Left ventricle myocardium inferior (tissue), 1 donor: ENCODE data around the gene NIP7. TPM values are rescaled to one million over a fixed set of nuclear protein-coding genes. Genes with fewer than 3 reads are reported as not detected.

Experiments used
- DNase-seq: peaks from one replicate; pipeline ENCODE4 v3.0.0-alpha.2; 2020
- H3K27ac ChIP-seq: fragments of 200-600 bp; replicated peaks from 2 replicates; pipeline ENCODE4 v1.8.0; 2021
- H3K27me3 ChIP-seq: fragments of 200-600 bp; 2 replicates; pipeline ENCODE4 v1.8.0; 2021; ENCODE audit warnings: low read depth
- H3K36me3 ChIP-seq: fragments of 200-600 bp; 2 replicates; pipeline ENCODE4 v1.8.0; 2021
- H3K4me1 ChIP-seq: fragments of 200-600 bp; 2 replicates; pipeline ENCODE4 v1.8.0; 2021
- H3K4me3 ChIP-seq: fragments of 200-600 bp; 2 replicates; pipeline ENCODE4 v1.8.0; 2021; ENCODE audit warnings: mild to moderate bottlenecking, moderate library complexity
- H3K9me3 ChIP-seq: fragments of 200-600 bp; replicated peaks from 2 replicates; pipeline ENCODE4 v1.8.0; 2021
- intact Hi-C: fragments of 100-400 bp; cut with micrococcal nuclease; formaldehyde crosslinking; loops from one replicate; pipeline ENCODE4 v1.11.0; 2022
- total RNA-seq: library from RNA; stranded (reverse); fragmentation: NEBNext Ultra II Directional; extraction: Animal tissue kit (Norgen Biotek cat#: 25700); gene quantifications from one replicate; pipeline ENCODE4 v1.2.1, GENCODE V29; 2021
- TF ChIP-seq, protein P1 (sequence below): fragments of 200-600 bp; IDR thresholded peaks from 2 replicates; pipeline ENCODE4 v1.8.0; 2021; ENCODE audit warnings: antibody characterized with exemption, mild to moderate bottlenecking, borderline replicate concordance
- donor health status: DM: no; HTN: yes; CAD: no; lungs with severe emphysema.

The NIP7 gene
- total RNA-seq, 1 donor from 2014 or later, result 8.2 TPM

GRCh38 chr16:69319826-69320739 is 19.5 kb upstream of the NIP7 start:
- Histone ChIP-seq H3K36me3 (peaks cover 98% of the 10 kb centered on the region), H3K4me1 (peaks cover 19% of the 10 kb centered on the region), H3K27ac (no peak overlapping the region), H3K9me3 (no peaks in the 10 kb centered on the region), H3K4me3 (no peak overlapping the region), H3K27me3 (no peaks in the 10 kb centered on the region)
- TF ChIP-seq, protein P1, sequence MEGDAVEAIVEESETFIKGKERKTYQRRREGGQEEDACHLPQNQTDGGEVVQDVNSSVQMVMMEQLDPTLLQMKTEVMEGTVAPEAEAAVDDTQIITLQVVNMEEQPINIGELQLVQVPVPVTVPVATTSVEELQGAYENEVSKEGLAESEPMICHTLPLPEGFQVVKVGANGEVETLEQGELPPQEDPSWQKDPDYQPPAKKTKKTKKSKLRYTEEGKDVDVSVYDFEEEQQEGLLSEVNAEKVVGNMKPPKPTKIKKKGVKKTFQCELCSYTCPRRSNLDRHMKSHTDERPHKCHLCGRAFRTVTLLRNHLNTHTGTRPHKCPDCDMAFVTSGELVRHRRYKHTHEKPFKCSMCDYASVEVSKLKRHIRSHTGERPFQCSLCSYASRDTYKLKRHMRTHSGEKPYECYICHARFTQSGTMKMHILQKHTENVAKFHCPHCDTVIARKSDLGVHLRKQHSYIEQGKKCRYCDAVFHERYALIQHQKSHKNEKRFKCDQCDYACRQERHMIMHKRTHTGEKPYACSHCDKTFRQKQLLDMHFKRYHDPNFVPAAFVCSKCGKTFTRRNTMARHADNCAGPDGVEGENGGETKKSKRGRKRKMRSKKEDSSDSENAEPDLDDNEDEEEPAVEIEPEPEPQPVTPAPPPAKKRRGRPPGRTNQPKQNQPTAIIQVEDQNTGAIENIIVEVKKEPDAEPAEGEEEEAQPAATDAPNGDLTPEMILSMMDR, result no peak
- no peak for DNase-seq
- intact Hi-C loops, result no loop called here

GRCh38 chr16:69320740-69321073 is 18.9 kb upstream of the NIP7 start:
- Histone ChIP-seq H3K27ac (no peak overlapping the region), H3K9me3 (no peaks in the 10 kb centered on the region), H3K36me3 (peaks cover 99% of the 10 kb centered on the region), H3K4me3 (no peak overlapping the region), H3K4me1 (peaks cover 18% of the 10 kb centered on the region), H3K27me3 (no peaks in the 10 kb centered on the region)
- intact Hi-C loops, result no loop called here
- TF ChIP-seq, protein P1, result no peak
- no peak for DNase-seq

GRCh38 chr16:69321080-69321479 is 18.5 kb upstream of the NIP7 start:
- TF ChIP-seq, protein P1, result no peak
- no peak for DNase-seq
- Histone ChIP-seq H3K4me1 (peaks cover 19% of the 10 kb centered on the region), H3K27me3 (no peaks in the 10 kb centered on the region), H3K27ac (no peak overlapping the region), H3K9me3 (no peaks in the 10 kb centered on the region), H3K4me3 (no peak overlapping the region), H3K36me3 (peaks cover 99% of the 10 kb centered on the region)
- intact Hi-C loops, result no loop called here

DNA sequence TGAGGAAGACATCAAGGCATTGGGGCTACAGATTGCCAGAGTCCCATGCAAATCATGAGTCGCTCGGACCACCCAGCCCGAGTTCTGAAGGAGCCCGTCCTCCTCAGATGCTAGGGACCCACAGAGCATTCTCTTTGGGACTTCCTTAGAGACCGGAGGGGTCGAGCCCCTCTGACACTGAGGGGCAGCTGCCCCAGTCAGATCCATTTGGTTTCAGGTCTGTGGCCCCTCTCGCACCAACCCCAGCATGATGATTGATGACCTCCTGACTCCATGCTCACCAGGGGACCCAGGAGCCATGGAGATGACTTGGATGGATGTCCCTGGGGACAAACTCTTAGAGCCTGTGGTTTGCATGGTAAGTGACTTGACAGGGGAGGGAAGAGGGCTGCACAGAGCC is 17.2 kb upstream of the NIP7 start:
- Histone ChIP-seq H3K9me3 (no peaks in the 10 kb centered on the region), H3K4me1 (peaks cover 32% of the 10 kb centered on the region), H3K36me3 (peaks cover 87% of the 10 kb centered on the region), H3K27ac (no peak overlapping the region), H3K27me3 (no peaks in the 10 kb centered on the region), H3K4me3 (no peak overlapping the region)
- TF ChIP-seq, protein P1, result no peak
- no peak for DNase-seq
- intact Hi-C loops, result no loop called here

GRCh38 chr16:69323415-69323814 is 16.2 kb upstream of the NIP7 start:
- H3K27me3 ChIP-seq, result no peaks in the 10 kb centered on the region
- peaks cover 88% of the 10 kb centered on the region for H3K36me3 ChIP-seq
- TF ChIP-seq, protein P1, result no peak
- peaks cover 41% of the 10 kb centered on the region for H3K4me1 ChIP-seq
- no peak overlapping the region for H3K4me3 ChIP-seq
- no peak for DNase-seq
- intact Hi-C loops, result no loop called here
- H3K27ac ChIP-seq, result no peak overlapping the region
- H3K9me3 ChIP-seq, result no peaks in the 10 kb centered on the region
